RWPE2 (cell line): ENCODE data around the gene KICS2.
"Not testable (repeated sequence)": the region's sequence is repeated elsewhere in the genome, so short reads cannot be mapped to it uniquely, and the experiment has no call there.

ENCODE experiments used
- ATAC-seq: fragments of 200-7000 bp; cut with Tn5 transposase; 3 replicates; pipeline ENCODE4 v1.9.1; 2021; ENCODE audit warnings: low read depth
- DNase-seq: peaks from one replicate; pipeline ENCODE4 v3.0.0-alpha.2; 2020; ENCODE audit warnings: low spot score
- H3K27ac ChIP-seq: fragments of 450-650 bp; 2 replicates; pipeline ENCODE4 v1.5.1; 2017; ENCODE audit warnings: mild to moderate bottlenecking; ENCODE audit not compliant: poor library complexity, severe bottlenecking
- H3K27me3 ChIP-seq: fragments of 250-450 bp; sonication (Bioruptor Pico); 2 replicates; pipeline ENCODE4 v1.5.1; 2021; ENCODE audit warnings: mild to moderate bottlenecking, moderate library complexity; ENCODE audit not compliant: insufficient read depth, poor library complexity, severe bottlenecking
- H3K36me3 ChIP-seq: fragments of 250-450 bp; sonication (Bioruptor Pico); 2 replicates; pipeline ENCODE4 v1.5.1; 2020; ENCODE audit warnings: low read depth, mild to moderate bottlenecking, moderate library complexity
- H3K4me1 ChIP-seq: fragments of 250-450 bp; sonication (Bioruptor Pico); 2 replicates; pipeline ENCODE4 v1.5.1; 2021; ENCODE audit warnings: mild to moderate bottlenecking, moderate library complexity; ENCODE audit not compliant: insufficient read depth, poor library complexity, severe bottlenecking
- H3K4me3 ChIP-seq: fragments of 250-450 bp; sonication (Bioruptor Pico); 2 replicates; pipeline ENCODE4 v1.5.1; 2021; ENCODE audit warnings: mild to moderate bottlenecking, moderate library complexity; ENCODE audit not compliant: severe bottlenecking
- H3K9me3 ChIP-seq: fragments of 250-450 bp; sonication (Bioruptor Pico); 2 replicates; pipeline ENCODE4 v1.5.1; 2021; ENCODE audit warnings: mild to moderate bottlenecking, moderate library complexity; ENCODE audit not compliant: severe bottlenecking
- CTCF ChIP-seq: fragments of 450-650 bp; IDR thresholded peaks from one replicate; pipeline ENCODE4 v1.5.1; 2017; ENCODE audit warnings: mild to moderate bottlenecking, moderate library complexity; ENCODE audit not compliant: poor library complexity, severe bottlenecking

KICS2 gene

GRCh38 chr12:64220046-64220445 is 2.0 kb downstream of the KICS2 start:
- Histone ChIP-seq H3K27ac (no peak overlapping the region), H3K9me3 (no peaks in the 10 kb centered on the region), H3K27me3 (no peaks in the 10 kb centered on the region), H3K4me1 (peaks cover 5% of the 10 kb centered on the region), H3K4me3 (no peak overlapping the region), H3K36me3 (no peaks in the 10 kb centered on the region)
- DNase-seq = no peak
- no peak for ATAC-seq
- TF ChIP-seq CTCF = no peak

- Histone ChIP-seq H3K4me1 (peaks cover 5% of the 10 kb centered on the region), H3K27me3 (no peaks in the 10 kb centered on the region), H3K9me3 (no peaks in the 10 kb centered on the region), H3K4me3 (no peak overlapping the region), H3K27ac (no peak overlapping the region), H3K36me3 (no peaks in the 10 kb centered on the region)
- DNase-seq (no peak), ATAC-seq (no peak)
- no peak for TF ChIP-seq CTCF
Measured at GRCh38 chr12:64219145-64219544, 3.0 kb downstream of the KICS2 start.

- H3K4me1 ChIP-seq = peaks cover 5% of the 10 kb centered on the region
- no peaks in the 10 kb centered on the region for H3K27me3 ChIP-seq
- ATAC-seq = no peak
- no peak overlapping the region for H3K4me3 ChIP-seq
- DNase-seq = no peak
- no peaks in the 10 kb centered on the region for H3K36me3 ChIP-seq
- no peaks in the 10 kb centered on the region for H3K9me3 ChIP-seq
- H3K27ac ChIP-seq = no peak overlapping the region
- TF ChIP-seq CTCF = no peak
Measured at GRCh38 chr12:64218597-64218996, 3.5 kb downstream of the KICS2 start.

DNA sequence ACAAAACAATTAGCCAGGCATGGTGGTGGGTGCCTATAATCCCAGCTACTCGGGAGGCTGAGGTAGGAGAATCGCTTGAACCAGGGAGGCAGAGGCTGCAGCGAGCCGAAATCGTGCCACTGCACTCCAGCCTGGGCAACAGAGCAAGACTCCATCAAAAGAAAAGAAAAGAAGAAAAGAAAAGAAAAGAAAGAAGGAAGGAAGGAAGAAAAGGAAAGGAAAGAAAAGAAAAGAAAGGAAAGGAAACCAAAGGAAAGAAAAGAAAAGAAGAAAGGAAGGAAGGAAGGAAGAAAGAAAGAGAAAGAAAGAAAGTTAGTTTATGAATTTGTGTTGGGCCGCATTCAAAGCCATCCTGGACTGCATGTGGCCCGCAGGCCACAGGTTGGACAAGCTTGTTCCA is 4.5 kb downstream of the KICS2 start:
- H3K27me3 ChIP-seq, H3K27ac ChIP-seq, H3K9me3 ChIP-seq, H3K36me3 ChIP-seq, H3K4me1 ChIP-seq, ATAC-seq, H3K4me3 ChIP-seq, DNase-seq: not testable (repeated sequence)

DNA sequence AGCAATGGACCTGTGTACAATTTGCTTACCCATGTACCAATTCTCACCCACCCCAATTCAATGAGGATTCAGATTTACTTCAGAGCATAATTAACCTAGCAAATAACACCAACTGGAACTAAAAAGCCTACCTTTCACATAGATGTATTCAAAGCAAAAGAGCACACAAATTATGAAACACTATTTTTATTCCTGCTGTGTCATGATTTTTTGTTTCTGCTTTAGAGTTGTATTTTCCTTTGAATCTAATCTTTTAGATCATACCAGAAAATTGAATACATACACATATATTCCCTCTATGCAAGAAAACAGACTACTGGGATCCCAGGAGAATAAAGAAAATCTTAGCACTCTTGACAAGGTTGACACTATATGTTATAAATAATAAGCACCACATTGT is 5.9 kb downstream of the KICS2 start:
- no peaks in the 10 kb centered on the region for H3K27me3 ChIP-seq
- H3K4me1 ChIP-seq = peaks cover 3% of the 10 kb centered on the region
- ATAC-seq (no peak), DNase-seq (no peak)
- no peak overlapping the region for H3K4me3 ChIP-seq
- no peak for TF ChIP-seq CTCF
- no peaks in the 10 kb centered on the region for H3K9me3 ChIP-seq
- H3K36me3 ChIP-seq = no peaks in the 10 kb centered on the region
- H3K27ac ChIP-seq = no peak overlapping the region
